ENCODE data around the gene MRPL30.

MRPL30 gene

GRCh38 chr2:99150706-99151105 is 30.3 kb upstream of the MRPL30 start:
- no peak overlapping the region for H3K4me3 ChIP-seq (ENCODE audit: low read depth, low read length)
- TF ChIP-seq CTCF (IDR thresholded peaks at IDR 0.05; ENCODE audit: low read depth, low read length, missing control alignments): no peak
- no peak for DNase-seq (ENCODE audit: low read depth)

- no peak for TF ChIP-seq CTCF (IDR thresholded peaks at IDR 0.05; ENCODE audit: low read depth, low read length, missing control alignments)
- no peak overlapping the region for H3K4me3 ChIP-seq (ENCODE audit: low read depth, low read length)
- DNase-seq (ENCODE audit: low read depth): no peak
Measured at GRCh38 chr2:99152199-99152895, 28.6 kb upstream of the MRPL30 start.

GRCh38 chr2:99153921-99154604 is 26.9 kb upstream of the MRPL30 start:
- TF ChIP-seq CTCF (IDR thresholded peaks at IDR 0.05; ENCODE audit: low read depth, low read length, missing control alignments): no peak
- H3K4me3 ChIP-seq (ENCODE audit: low read depth, low read length): peak overlapping the region; percentile 70
- no peak for DNase-seq (ENCODE audit: low read depth)

- peak; percentile 9 for TF ChIP-seq CTCF (IDR thresholded peaks at IDR 0.05; ENCODE audit: low read depth, low read length, missing control alignments)
- DNase-seq (ENCODE audit: low read depth): peak; percentile 86
- peak within 1 kb of the TSS; percentile 70 for H3K4me3 ChIP-seq (ENCODE audit: low read depth, low read length)
Measured at GRCh38 chr2:99154643-99155536, 26.1 kb upstream of the MRPL30 start, which contains the start of the genes LIPT1 and TSGA10. LIPT1 (plus strand) TSS chr2:99154967; CDS start chr2:99161958, 6,991 bp downstream. TSGA10 (minus strand) TSS chr2:99154942; CDS start chr2:99109439, 45,503 bp downstream.

- TF ChIP-seq CTCF (IDR thresholded peaks at IDR 0.05; ENCODE audit: low read depth, low read length, missing control alignments): no peak
- H3K4me3 ChIP-seq (ENCODE audit: low read depth, low read length): no peak overlapping the region
- DNase-seq (ENCODE audit: low read depth): no peak
Measured at GRCh38 chr2:99156891-99157290, 24.1 kb upstream of the MRPL30 start.

- H3K4me3 ChIP-seq (ENCODE audit: low read depth, low read length): no peak overlapping the region
- TF ChIP-seq CTCF (IDR thresholded peaks at IDR 0.05; ENCODE audit: low read depth, low read length, missing control alignments): no peak
- DNase-seq (ENCODE audit: low read depth): no peak
Measured at GRCh38 chr2:99158599-99158998, 22.4 kb upstream of the MRPL30 start.

Data from GM12864 (cell line).